HAP-1 (cell line): Measurements from ENCODE around the gene TMC5.

Experiments used
- DNase-seq, 2 experiments: peaks; one replicate each; pipeline ENCODE4 v3.0.0-alpha.2; 2016 to 2020; ENCODE audit warnings: low spot score in 2 of 2
- H3K27me3 ChIP-seq: fragments of 250-450 bp; sonication (Bioruptor Pico); 2 replicates; pipeline ENCODE4 v1.5.1; 2020; ENCODE audit warnings: low read depth, mild to moderate bottlenecking, moderate library complexity
- H3K36me3 ChIP-seq: fragments of 250-450 bp; sonication (Bioruptor Pico); replicated peaks from 2 replicates; pipeline ENCODE4 v1.5.1; 2020; ENCODE audit warnings: mild to moderate bottlenecking
- H3K4me1 ChIP-seq: fragments of 250-450 bp; sonication (Bioruptor Pico); 2 replicates; pipeline ENCODE4 v1.5.1; 2020; ENCODE audit warnings: mild to moderate bottlenecking
- H3K4me3 ChIP-seq: fragments of 250-450 bp; sonication (Bioruptor Pico); 2 replicates; pipeline ENCODE4 v1.5.1; 2020; ENCODE audit warnings: mild to moderate bottlenecking, moderate library complexity
- H3K9me3 ChIP-seq: fragments of 250-450 bp; sonication (Bioruptor Pico); 2 replicates; pipeline ENCODE4 v1.5.1; 2020; ENCODE audit warnings: mild to moderate bottlenecking, moderate library complexity
- in situ Hi-C: fragments of 300-500 bp; cut with MboI; formaldehyde crosslinking; loops from 3 replicates; pipeline ENCODE4 v1.14.3; 2020; ENCODE audit warnings: low sequenced_read_pairs, inconsistent platforms, mixed read lengths

Gene TMC5

DNA sequence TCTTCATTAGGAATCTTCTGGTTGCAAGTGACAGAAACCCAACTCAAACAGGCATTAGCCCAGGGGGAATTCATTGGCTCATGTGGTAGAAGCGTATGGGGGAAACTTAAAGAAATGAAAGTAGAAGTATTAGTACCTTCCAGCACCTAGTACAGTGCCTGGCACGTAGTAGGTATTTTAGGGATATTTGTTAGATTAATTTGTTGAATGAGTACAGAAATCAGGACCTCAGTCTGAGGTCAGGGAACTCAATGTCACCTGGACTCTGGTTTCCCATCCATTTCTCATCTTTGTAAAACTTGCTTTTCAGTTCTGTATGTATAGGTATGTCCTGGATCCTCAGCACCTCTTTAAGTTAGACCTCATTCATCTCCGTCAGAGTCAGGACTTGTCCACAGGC lies 32.5 kb downstream of the TMC5 start:
- no peak for DNase-seq

DNA sequence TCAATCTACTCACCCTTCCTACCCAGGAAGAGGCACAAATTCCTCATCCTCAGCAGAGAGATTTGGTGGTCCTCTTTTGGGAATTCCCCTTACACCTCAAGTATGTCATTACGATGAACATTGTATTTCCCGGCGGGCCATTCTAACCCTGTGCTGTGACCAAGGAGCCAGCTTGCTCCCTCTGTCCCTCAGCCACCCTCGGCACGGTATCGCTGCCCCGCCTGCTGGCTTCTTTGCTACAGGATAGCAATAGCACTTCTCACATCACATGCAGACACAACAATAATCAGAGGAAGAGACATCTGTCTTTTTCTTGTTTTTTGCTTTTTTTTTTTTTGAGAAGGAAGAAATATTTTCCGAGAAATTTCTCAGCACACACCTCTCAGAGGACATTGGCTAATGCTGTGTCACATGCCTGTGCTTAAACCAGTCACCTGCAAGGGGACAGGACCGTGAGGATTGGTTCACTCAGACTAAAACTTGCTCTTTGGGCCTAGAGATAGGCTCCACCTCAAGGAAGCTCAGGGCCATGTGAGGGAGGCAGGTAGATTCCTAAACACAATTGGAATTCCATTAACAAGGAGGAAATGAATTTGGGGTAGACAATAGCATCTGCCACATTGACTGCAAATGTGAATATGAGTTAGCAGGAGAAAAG lies 41.2 kb downstream of the TMC5 start:
- Histone ChIP-seq H3K36me3 (no peaks in the 10 kb centered on the region), H3K9me3 (no peaks in the 10 kb centered on the region), H3K27me3 (no peaks in the 10 kb centered on the region), H3K4me1 (no peaks in the 10 kb centered on the region), H3K4me3 (no peak overlapping the region)
- in situ Hi-C loops: no loop called here
- DNase-seq: no peak

More for the DNA sequence above, 32.5 kb downstream of the TMC5 start:
- H3K4me1 ChIP-seq: no peaks in the 10 kb centered on the region
- in situ Hi-C loops: no loop called here
- H3K4me3 ChIP-seq: no peak overlapping the region
- H3K9me3 ChIP-seq: no peaks in the 10 kb centered on the region
- H3K36me3 ChIP-seq: no peaks in the 10 kb centered on the region
- H3K27me3 ChIP-seq: no peaks in the 10 kb centered on the region

DNA sequence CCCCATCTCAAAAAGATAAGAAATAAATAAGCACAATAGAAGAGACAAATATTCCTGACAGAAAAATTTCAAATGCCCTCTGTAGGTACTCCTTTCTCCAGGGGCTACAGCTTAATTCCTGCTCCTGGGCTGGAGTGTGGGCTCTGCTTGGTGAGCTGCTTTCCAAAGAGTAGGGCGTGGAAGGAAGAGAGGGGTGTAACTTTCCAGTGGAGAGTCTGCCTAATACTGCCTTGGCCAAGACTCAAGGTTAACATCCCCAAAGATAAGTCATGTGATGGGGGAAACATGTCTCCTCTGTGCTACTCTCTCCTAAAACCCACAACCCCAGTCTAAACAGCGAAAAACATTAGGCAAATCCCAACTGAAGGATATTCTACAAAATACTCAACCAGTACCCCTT lies 42.7 kb downstream of the TMC5 start:
- no peaks in the 10 kb centered on the region for H3K9me3 ChIP-seq
- H3K36me3 ChIP-seq: no peaks in the 10 kb centered on the region
- no peak overlapping the region for H3K4me3 ChIP-seq
- no peaks in the 10 kb centered on the region for H3K27me3 ChIP-seq
- in situ Hi-C loops: no loop called here
- DNase-seq: no peak
- H3K4me1 ChIP-seq: no peaks in the 10 kb centered on the region

DNA sequence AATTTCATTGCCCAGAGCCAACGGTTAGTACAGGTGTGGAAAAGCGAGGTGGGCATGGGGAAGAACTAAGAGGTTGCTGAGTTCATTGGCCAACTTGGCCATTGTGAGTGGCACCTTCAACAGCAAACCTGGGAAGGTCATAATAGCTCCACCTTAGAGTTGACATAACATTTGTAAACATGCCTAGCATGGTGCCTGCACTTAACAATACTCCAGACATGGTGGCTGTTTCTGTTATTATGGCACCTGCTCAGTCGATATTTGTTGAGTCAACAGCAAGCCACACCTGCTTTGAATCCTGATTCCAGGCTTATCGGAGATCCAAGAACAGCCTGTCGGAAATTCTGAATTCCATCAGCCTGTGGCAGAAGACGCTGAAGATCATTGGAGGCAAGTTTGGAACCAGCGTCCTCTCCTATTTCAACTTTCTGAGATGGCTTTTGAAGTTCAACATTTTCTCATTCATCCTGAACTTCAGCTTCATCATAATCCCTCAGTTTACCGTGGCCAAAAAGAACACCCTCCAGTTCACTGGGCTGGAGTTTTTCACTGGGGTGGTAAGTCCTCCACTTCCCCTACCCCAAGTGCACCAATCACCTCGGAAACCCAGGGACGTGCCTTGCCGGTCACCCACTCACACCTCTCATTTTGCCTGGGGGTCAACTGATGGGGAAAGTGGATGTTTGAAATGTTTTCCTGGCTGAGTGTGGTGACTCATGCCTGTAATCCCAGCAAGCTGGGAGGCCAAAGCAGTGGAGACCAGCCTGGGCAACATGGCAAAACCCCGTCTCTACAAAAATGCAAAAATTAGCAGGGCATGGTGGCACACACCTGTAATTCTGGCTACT lies 46.0 kb downstream of the TMC5 start:
- H3K9me3 ChIP-seq: 0 out of 2 replicates have a peak, but pooled peaks cover 1% of the 10 kb centered on the region
- in situ Hi-C loops: no loop called here
- H3K4me1 ChIP-seq: no peaks in the 10 kb centered on the region
- no peak overlapping the region for H3K4me3 ChIP-seq
- H3K27me3 ChIP-seq: no peaks in the 10 kb centered on the region
- H3K36me3 ChIP-seq: no peaks in the 10 kb centered on the region
- DNase-seq: no peak

DNA sequence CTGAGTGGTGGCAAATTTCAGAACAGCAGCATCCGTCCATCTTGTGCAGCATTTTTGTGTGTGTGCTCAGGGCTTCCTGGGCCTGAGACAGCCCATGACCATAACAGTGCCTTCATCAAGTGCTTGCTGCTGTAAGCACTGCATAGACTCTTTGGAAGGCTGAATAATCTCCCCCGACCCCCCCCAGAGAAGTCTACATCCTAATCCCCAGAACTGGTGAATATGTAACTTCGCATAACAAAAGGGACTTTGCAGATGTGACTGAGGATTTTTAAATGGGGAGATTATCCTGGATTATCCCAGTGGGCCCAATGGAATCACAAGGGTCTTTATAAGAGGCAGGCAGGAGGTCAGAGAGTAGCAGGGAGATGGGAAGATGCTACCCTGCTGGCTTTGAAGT lies 50.6 kb downstream of the TMC5 start:
- in situ Hi-C loops: no loop called here

DNA sequence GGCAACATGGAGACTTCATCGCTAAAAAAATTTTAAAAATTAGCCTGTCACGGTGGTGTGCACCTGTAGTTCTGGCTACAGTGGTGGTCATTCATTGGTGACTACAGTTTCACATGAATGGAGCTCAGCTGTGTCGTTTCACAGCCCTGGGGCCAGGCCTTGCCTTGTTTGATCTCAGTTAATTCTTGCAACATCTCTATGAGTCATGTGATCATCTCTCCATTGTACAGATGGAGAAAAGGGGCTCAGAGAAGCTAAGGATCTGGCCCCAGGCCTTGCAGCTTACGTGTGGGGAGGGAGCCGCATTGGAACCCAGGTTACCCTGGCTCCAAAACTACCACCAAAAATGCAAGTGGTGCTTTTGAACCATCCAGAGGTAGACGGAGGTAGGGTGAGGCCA lies 54.8 kb downstream of the TMC5 start:
- H3K36me3 ChIP-seq: no peaks in the 10 kb centered on the region
- no peak overlapping the region for H3K4me3 ChIP-seq
- no peaks in the 10 kb centered on the region for H3K4me1 ChIP-seq
- H3K9me3 ChIP-seq: 0 out of 2 replicates have a peak, but pooled peaks cover 4% of the 10 kb centered on the region
- no peaks in the 10 kb centered on the region for H3K27me3 ChIP-seq
- in situ Hi-C loops: no loop called here
- DNase-seq: no peak

More for the DNA sequence above, 50.6 kb downstream of the TMC5 start:
- Histone ChIP-seq H3K4me3 (no peak overlapping the region), H3K27me3 (no peaks in the 10 kb centered on the region), H3K9me3 (0 out of 2 replicates have a peak, but pooled peaks cover 4% of the 10 kb centered on the region), H3K36me3 (no peaks in the 10 kb centered on the region), H3K4me1 (no peaks in the 10 kb centered on the region)
- DNase-seq: peak; percentile 28 to 52

DNA sequence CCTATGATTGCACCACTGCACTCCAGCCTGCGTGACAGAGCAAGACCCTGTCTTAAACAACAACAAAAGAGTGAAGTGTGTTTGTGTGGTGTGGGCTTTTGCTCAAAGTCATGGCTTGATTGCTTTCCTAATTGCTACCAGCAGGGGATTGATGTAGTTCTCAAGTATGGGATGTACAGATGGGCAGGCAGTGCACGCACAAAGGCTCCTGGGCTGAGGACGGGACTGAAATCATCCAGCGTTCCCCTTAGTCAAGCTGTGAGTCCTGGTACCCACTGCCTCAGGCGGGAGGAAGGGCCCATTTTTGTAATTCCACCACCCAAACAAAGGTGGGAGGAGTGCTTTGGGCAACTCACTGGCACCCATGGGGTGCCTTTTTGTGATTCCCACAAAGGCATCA lies 56.9 kb downstream of the TMC5 start:
- no peaks in the 10 kb centered on the region for H3K27me3 ChIP-seq
- H3K9me3 ChIP-seq: no peaks in the 10 kb centered on the region
- in situ Hi-C loops: no loop called here
- H3K4me1 ChIP-seq: no peaks in the 10 kb centered on the region
- DNase-seq: no peak
- no peak overlapping the region for H3K4me3 ChIP-seq
- no peaks in the 10 kb centered on the region for H3K36me3 ChIP-seq

DNA sequence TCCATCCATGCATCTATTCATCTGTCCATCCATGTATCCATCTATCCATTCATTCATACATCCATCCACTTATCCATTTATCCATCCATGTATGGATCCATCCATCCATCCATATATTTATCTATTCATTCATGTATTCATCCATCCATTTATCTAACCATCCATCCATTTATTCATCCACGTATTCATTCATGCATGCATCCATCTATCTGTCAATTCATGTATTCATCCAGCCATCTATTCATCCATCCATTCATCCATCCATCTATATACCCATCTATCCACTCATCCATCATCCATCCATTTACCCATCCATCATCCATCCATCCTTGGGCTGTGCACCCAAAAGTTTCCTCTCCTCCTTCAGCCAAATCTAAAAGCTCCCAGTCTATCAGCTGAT lies 60.8 kb downstream of the TMC5 start:
- H3K4me3 ChIP-seq: no peak overlapping the region
- in situ Hi-C loops: no loop called here
- DNase-seq: no peak

DNA sequence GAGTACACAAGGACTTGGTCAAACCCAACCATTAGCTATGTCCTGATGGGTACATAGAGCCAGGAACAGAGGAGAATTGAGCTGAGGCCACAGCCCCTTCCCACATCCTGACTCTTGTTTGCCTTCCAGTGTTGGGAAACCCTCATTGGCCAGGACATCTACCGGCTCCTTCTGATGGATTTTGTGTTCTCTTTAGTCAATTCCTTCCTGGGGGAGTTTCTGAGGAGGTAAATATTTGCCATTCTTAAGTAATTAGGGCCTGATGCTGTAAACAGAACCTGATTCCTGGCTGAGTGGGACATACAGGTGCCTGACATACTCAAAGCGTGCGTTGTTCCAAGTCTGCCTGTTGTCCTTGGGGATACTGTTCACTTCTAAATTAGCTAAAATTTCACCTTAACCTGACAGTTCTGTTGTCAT lies 61.6 kb downstream of the TMC5 start:
- no peak for DNase-seq
- H3K4me3 ChIP-seq: no peak overlapping the region
- H3K27me3 ChIP-seq: no peaks in the 10 kb centered on the region
- H3K9me3 ChIP-seq: no peaks in the 10 kb centered on the region
- no peaks in the 10 kb centered on the region for H3K4me1 ChIP-seq
- in situ Hi-C loops: no loop called here
- H3K36me3 ChIP-seq: no peaks in the 10 kb centered on the region

More for the DNA sequence above, 60.8 kb downstream of the TMC5 start:
- H3K36me3 ChIP-seq: no peaks in the 10 kb centered on the region
- no peaks in the 10 kb centered on the region for H3K27me3 ChIP-seq
- H3K9me3 ChIP-seq: no peaks in the 10 kb centered on the region
- H3K4me1 ChIP-seq: no peaks in the 10 kb centered on the region

DNA sequence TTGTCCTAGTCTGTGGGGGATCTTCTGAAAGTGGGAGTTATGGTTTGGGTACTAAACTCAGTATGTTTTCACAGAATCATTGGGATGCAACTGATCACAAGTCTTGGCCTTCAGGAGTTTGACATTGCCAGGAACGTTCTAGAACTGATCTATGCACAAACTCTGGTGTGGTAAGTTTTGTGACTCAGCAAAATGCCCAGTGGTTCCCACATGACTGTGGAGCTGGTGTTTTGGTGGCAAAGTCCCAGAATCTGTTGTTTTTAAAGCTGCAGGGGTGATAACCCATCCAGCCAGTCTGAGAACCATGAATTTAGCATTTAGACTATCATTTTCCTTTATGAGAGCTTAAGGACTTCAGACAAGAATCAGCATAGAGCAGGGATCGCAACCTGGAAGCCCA lies 63.6 kb downstream of the TMC5 start:
- in situ Hi-C loops: no loop called here
- H3K4me1 ChIP-seq: no peaks in the 10 kb centered on the region
- DNase-seq: no peak
- no peaks in the 10 kb centered on the region for H3K9me3 ChIP-seq
- H3K27me3 ChIP-seq: no peaks in the 10 kb centered on the region
- H3K36me3 ChIP-seq: no peaks in the 10 kb centered on the region
- H3K4me3 ChIP-seq: no peak overlapping the region

DNA sequence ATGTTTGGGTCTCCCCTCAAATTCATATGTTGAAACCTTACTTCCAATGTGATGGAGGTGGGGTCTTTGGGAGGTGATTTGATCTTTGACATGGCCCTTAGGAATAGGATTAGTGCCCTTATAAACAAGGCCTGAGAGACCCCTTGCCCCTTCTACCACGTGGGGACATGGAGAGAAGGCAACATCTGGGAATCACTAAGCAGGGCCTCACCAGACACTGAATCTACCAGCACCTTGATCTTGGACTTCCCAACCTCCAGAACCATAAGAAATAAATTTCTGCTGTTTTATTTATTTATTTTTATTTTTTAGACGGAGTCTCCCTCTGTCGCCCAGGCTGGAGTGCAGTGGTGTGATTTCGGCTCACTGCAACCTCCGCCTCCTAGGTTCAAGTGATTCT lies 64.1 kb downstream of the TMC5 start:
- no peak overlapping the region for H3K4me3 ChIP-seq
- in situ Hi-C loops: no loop called here
- DNase-seq: no peak
- H3K36me3 ChIP-seq: no peaks in the 10 kb centered on the region
- H3K27me3 ChIP-seq: no peaks in the 10 kb centered on the region
- no peaks in the 10 kb centered on the region for H3K4me1 ChIP-seq
- no peaks in the 10 kb centered on the region for H3K9me3 ChIP-seq

DNA sequence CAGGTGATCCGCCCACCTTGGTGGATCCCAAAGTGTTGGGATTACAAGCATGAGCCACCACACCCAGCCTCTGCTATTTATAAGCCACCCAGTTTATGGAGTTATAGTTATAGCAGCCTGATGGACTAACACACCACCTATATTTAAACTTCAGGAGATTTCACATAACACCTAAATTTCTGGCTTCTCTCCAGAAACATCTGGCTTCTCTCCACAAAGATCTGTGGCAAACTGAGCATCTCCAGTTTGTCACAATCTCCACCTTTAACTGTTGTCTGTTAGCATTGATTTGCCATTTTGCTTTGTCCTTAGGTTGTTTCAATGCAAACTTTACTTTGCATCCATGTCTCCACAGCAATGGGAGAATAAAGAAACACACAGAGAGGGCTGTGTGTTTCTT lies 64.6 kb downstream of the TMC5 start:
- H3K27me3 ChIP-seq: no peaks in the 10 kb centered on the region
- DNase-seq: no peak
- H3K9me3 ChIP-seq: no peaks in the 10 kb centered on the region
- H3K4me3 ChIP-seq: no peak overlapping the region
- no peaks in the 10 kb centered on the region for H3K4me1 ChIP-seq
- H3K36me3 ChIP-seq: no peaks in the 10 kb centered on the region
- in situ Hi-C loops: no loop called here

DNA sequence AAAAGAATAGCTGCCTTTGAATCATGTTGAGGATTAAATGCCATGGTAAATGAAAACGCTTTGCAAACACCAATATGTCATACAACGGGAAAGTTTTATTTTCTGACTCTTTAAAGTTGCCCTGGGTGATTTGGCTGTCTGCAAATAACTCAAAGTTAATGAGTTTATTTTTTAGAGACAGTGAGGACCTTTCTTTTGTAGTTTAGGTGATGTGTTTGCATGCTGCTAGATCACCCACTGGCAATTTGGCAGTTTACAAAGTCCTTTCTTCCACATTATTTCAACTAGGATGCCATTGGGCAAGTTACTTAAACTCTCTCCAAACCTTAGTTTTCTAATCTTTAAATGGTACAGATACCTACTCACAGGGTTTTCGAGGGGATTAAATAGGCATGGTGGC lies 66.4 kb downstream of the TMC5 start:
- no peaks in the 10 kb centered on the region; the same call in 1 of the 2 replicates for H3K4me1 ChIP-seq
- H3K4me3 ChIP-seq: no peak overlapping the region
- no peaks in the 10 kb centered on the region for H3K9me3 ChIP-seq
- H3K36me3 ChIP-seq: no peaks in the 10 kb centered on the region
- in situ Hi-C loops: no loop called here
- no peak for DNase-seq
- no peaks in the 10 kb centered on the region for H3K27me3 ChIP-seq

DNA sequence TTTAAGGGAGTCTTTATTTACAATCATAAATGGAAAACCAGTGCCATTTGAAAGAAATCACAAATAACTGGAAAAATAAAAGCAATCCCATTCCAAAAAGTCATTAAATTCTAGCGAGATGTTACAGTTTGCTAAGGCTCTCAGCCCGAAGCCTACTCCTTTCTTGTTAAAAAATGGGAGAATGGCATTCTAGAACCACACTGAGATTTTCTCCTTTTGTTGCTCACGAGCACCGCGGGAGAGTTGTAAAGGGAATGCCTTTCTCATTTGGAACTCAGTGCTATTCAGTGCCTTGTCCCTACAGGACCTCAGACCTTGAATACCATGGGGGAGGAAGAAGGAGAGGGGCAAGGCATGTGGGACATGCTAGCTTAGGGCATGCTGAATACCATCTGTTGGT lies 67.9 kb downstream of the TMC5 start:
- in situ Hi-C loops: no loop called here
- no peaks in the 10 kb centered on the region; the same call in 1 of the 2 replicates for H3K4me1 ChIP-seq
- H3K36me3 ChIP-seq: no peaks in the 10 kb centered on the region
- H3K4me3 ChIP-seq: no peak overlapping the region
- no peaks in the 10 kb centered on the region for H3K9me3 ChIP-seq
- no peak for DNase-seq
- H3K27me3 ChIP-seq: no peaks in the 10 kb centered on the region
